Right cardiac atrium (tissue), 5 donors: ENCODE results near the gene FBXO40. TPM values are rescaled to one million over a fixed set of nuclear protein-coding genes. Genes with fewer than 3 reads are reported as not detected.
A peak's percentile ranks its signal among the peaks of the same experiment; 100 is the strongest.

ENCODE experiments used
- ATAC-seq, 2 donors: fragments of 200-7000 bp; cut with Tn5 transposase; one replicate each; pipeline versions ENCODE4 v1.8.0 to v1.9.1; 2020; ENCODE audit warnings: moderate library complexity in 2 of 2, mild to moderate bottlenecking in 1 of 2
- DNase-seq, 3 donors: peaks; one replicate each; pipeline ENCODE4 v3.0.0-alpha.2; 2020
- H3K27ac ChIP-seq: one replicate; pipeline ENCODE4 v1.5.1; 2013; ENCODE audit warnings: mild to moderate bottlenecking, low read length, control low read depth, moderate library complexity
- H3K27me3 ChIP-seq: one replicate; pipeline ENCODE4 v1.6.1; 2013; ENCODE audit not compliant: control insufficient read depth, insufficient read depth
- H3K4me1 ChIP-seq: one replicate; pipeline ENCODE4 v1.6.1; 2013; ENCODE audit warnings: low read length; ENCODE audit not compliant: control insufficient read depth, insufficient read depth
- H3K4me3 ChIP-seq: one replicate; pipeline ENCODE4 v1.5.1; 2013; ENCODE audit warnings: low read length, control low read depth
- H3K9me3 ChIP-seq: one replicate; pipeline ENCODE4 v1.6.1; 2013; ENCODE audit warnings: low read length; ENCODE audit not compliant: control insufficient read depth
- WGBS: extraction: QIAGEN DNeasy Blood & Tissue Kit; methylation state at CpG from one replicate; pipeline ENCODE4 v1.1.7; 2013; 5-methylcytosine and 5-hydroxymethylcytosine counted together
- intact Hi-C, 4 donors: fragments of 100-400 bp; cut with DNase I; formaldehyde crosslinking; loops; one replicate each; pipeline versions ENCODE4 v1.11.0 to v1.14.0; 2022 to 2023
- polyA plus RNA-seq: library from polyadenylated mRNA; stranded (reverse); fragments of 200-250 nt; gene quantifications from one replicate; pipeline ENCODE4 v1.2.3, GENCODE V29; 2013
- total RNA-seq, 4 donors: library from RNA; stranded (reverse); fragmentation: NEBNext Ultra II Directional; extraction: Animal tissue kit (Norgen Biotek cat#: 25700); gene quantifications; one replicate each; pipeline ENCODE4 v1.2.1, GENCODE V29; 2021
- donor health status: healthy with polysubstance abuse.
- donor health status: DM: no; HTN: yes; CAD: no.
- donor health status: DM: no; HTN: no; CAD: no.
- donor health status: DM: no; HTN: yes; CAD: no; lungs with severe emphysema.
- donor health status: DM: yes; HTN: yes; CAD: no.

The FBXO40 gene
- total and polyA plus RNA-seq, 5 donors: 72.1 to 258 (median 196) TPM

DNA sequence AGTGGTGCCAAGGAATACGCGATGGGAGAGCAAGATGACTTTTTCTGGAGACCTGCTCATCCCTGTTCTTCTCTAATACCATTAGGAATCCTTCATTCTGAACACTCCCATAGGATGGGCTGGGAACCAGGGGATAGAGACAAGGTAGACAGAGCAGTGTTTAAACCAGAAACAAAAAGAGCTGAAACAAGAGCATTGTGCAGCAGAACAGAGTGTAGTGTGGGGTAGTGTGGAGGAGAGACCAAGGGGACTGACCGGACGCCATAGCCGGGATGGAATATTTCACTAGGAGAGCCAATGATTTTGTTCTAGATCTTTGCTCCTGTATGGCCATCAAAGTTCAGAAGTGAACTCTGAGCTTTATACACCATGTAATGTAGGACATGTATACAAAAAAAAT, 51.9 kb downstream of the FBXO40 start:
- ATAC-seq (no peak), DNase-seq (no peak)
- H3K27ac ChIP-seq: no peak overlapping the region
- no peak overlapping the region for H3K4me3 ChIP-seq
- intact Hi-C loops: no loop called here
- H3K9me3 ChIP-seq: no peaks in the 10 kb centered on the region
- WGBS: 93% methylated on average over 5 of the region's 5 CpGs
- H3K4me1 ChIP-seq: peaks cover 3% of the 10 kb centered on the region
- no peaks in the 10 kb centered on the region for H3K27me3 ChIP-seq

DNA sequence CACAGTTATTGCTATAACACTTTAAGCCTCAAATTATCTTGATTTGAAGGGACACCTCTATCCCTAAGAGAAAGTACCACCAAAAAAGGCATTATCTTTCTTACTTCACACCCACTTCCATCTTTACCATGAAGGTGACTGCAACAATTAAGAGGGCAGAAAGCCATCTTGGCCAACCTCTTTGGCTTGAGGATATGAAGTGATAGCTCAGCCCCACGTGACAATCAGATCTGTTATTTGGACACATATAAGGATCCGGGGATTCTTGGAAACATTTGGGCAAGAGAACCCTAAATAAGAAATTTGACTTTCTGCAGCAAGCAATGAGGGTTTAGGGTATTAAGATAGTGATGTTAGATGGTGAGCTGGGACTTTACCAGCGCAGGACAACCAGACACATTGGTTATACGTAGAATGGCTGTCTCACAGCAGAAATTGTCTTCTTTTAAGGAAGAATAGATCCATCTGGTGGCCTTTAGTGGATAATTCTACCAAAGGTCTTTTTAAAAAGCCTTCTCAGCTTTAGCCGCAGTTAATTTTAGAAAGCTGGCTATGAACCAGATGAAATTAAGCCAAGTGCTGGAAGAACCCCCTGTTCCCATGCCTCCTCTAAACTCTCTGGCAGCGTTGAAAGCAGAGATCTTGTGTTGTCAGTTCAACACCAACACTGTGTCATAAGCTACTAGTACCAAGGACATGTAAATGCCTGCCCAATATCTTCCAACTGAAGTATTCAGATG, 55.2 kb downstream of the FBXO40 start:
- peaks cover 3% of the 10 kb centered on the region for H3K4me1 ChIP-seq
- ATAC-seq (peak; percentile 96 to 99), DNase-seq (no peak)
- intact Hi-C loops: no loop called here
- H3K4me3 ChIP-seq: no peak overlapping the region
- H3K27me3 ChIP-seq: no peaks in the 10 kb centered on the region
- peak overlapping the region; percentile 88 for H3K27ac ChIP-seq
- no peaks in the 10 kb centered on the region for H3K9me3 ChIP-seq
- whole genome bisulfite sequencing: 33% methylated on average over 6 of the region's 6 CpGs

- ATAC-seq (no peak), DNase-seq (no peak)
- intact Hi-C loops: no loop called here
- Histone ChIP-seq H3K4me3 (no peak overlapping the region), H3K27ac (no peak overlapping the region), H3K9me3 (no peaks in the 10 kb centered on the region), H3K4me1 (peaks cover 3% of the 10 kb centered on the region), H3K27me3 (no peaks in the 10 kb centered on the region)
Measured at GRCh38 chr3:121649645-121650044, 56.5 kb downstream of the FBXO40 start.

GRCh38 chr3:121651684-121652083, 58.5 kb downstream of the FBXO40 start:
- ATAC-seq: no peak
- Histone ChIP-seq H3K27me3 (no peaks in the 10 kb centered on the region), H3K4me3 (no peak overlapping the region), H3K27ac (no peak overlapping the region), H3K9me3 (no peaks in the 10 kb centered on the region), H3K4me1 (peaks cover 3% of the 10 kb centered on the region)
- no peak for DNase-seq
- intact Hi-C loops: no loop called here

DNA sequence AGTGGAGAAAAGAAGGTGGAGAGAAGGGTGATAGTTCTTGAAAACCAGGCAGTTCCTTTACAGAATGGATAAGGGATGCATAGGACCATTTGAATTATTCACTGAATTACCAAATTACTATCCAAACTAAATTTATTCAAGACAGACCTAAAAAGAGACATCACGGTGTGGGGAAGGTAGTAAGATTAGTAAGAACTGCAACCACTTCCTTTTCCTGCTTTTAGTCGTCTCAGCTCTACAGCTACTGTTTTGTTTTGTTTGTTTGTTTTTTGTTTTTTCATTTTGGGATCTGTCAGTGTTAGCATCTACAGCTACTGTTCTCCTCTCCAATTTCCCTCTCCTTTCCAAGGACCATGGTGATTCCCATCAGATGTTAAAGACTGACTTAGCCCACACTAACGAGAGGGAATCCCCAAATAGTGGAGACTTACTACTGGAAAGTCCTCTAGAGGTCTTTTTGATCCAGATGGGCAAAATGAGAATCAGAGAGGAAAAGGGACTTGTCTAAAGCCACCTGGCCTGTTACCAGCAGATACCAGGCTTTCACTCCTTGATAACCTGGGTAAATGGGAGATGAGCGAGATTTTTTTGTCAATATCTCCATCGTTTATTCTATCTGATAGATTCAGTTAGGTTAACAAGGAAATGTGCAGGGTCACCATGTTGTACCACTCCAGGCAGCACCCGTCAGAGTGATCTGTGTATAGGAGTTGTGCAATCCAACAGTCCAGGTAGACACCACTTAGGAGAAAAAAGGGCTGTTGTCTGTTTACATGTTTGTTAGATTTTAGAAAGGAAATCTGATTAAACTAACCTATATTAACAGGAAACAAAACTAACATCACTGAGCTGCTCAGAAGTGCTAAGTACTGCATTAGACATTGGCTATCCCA, 61.6 kb downstream of the FBXO40 start:
- no peak overlapping the region for H3K4me3 ChIP-seq
- H3K27me3 ChIP-seq: no peaks in the 10 kb centered on the region
- ATAC-seq: no peak
- 80% methylated on average over 6 of the region's 6 CpGs for WGBS
- no peaks in the 10 kb centered on the region for H3K9me3 ChIP-seq
- H3K4me1 ChIP-seq: peaks cover 10% of the 10 kb centered on the region
- intact Hi-C loops: no loop called here
- no peak overlapping the region for H3K27ac ChIP-seq
- no peak for DNase-seq

DNA sequence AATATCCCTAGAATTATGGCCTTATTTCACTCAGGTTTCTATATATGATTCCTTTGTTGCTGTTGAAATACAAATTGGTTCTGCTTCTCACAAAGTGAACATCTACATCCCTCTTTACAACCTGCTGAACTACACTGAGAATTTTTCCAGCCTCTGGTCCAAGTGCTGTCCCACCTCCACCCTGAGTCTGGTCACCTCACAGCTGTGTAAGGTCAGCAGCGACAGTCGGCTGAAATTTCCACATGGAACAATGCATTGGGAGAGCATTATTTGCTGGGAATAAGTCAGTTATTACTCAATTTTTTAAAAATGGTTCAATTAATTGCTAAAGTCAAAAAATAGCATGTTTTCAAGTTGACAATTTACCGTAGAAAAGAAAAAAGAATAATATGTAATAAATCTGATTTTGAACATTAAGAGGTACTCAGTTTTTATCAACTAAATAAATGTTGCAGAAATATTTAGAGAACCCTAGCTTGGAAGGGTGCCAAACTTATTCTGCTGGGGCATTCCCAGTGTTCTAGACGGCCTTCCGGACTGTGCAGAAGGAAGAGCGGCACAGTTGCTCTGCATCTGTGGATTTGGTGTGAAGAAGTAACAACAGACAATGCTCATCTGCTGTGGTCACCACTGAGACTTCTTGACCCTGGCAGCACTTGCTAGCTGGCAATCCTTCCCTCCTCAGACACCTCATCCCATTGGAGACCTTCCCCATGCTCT, 65.7 kb downstream of the FBXO40 start:
- H3K9me3 ChIP-seq: no peaks in the 10 kb centered on the region
- H3K27me3 ChIP-seq: no peaks in the 10 kb centered on the region
- 70% methylated on average over 6 of the region's 6 CpGs for WGBS
- DNase-seq (no peak), ATAC-seq (no peak)
- H3K4me3 ChIP-seq: no peak overlapping the region
- intact Hi-C loops: no loop called here
- H3K4me1 ChIP-seq: peaks cover 16% of the 10 kb centered on the region
- H3K27ac ChIP-seq: no peak overlapping the region

GRCh38 chr3:121659586-121659985, 66.4 kb downstream of the FBXO40 start:
- H3K27ac ChIP-seq: peak overlapping the region; percentile 57
- peaks cover 16% of the 10 kb centered on the region for H3K4me1 ChIP-seq
- H3K27me3 ChIP-seq: no peaks in the 10 kb centered on the region
- no peaks in the 10 kb centered on the region for H3K9me3 ChIP-seq
- ATAC-seq: no peak
- DNase-seq: no peak
- intact Hi-C loops: no loop called here
- H3K4me3 ChIP-seq: peak overlapping the region; percentile 26
- 85% methylated on average over 3 of the region's 3 CpGs for WGBS

DNA sequence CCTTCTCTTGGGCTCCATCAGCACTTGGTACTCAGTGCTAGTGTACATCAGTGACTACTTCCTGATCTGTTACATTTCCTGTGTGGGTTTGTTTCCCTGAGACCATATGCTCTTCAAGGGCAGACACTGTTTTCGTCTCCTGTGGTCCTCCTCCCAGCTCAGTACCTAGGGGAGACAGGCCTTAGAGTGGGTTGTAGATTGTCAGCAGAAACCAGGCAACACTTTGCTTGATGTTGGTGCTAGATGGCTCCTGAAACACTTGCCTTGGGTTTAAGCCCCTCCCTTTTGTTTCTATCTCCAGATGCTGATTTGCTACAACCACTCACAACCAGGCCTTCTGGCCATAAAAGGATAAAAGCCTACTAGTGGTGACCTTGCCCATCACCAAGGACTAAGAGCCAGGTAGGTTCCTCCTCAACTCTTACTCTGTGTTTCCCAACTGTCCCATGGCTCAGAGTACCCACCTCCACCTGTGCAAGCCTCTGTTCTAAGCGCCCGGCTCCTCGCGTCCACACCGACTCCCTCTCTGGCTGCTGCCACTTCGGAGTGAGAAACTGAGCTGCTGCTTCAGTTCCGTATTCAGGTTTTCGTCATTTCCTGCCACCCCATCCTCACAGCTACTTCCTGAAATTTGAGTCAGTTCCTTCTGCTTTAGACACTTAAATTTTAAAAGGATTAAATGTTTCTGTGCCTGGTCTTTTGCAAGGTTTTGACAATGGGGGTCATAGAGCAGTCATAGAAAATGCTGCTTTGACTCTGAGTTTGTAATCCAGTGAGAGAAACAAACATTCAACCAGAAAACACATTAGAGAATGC, 67.4 kb downstream of the FBXO40 start, which contains the start of gene HCLS1:
TSS of gene HCLS1 (minus strand) at position 548 of the 816 bp plus-strand sequence. CDS start 2,556 bp downstream, outside the sequence.
- ATAC-seq (peak; percentile 37 to 58), DNase-seq (peak; percentile 36 to 66 (median 62))
- Histone ChIP-seq H3K4me1 (peaks cover 16% of the 10 kb centered on the region), H3K27ac (peak within 1 kb of the TSS; percentile 57), H3K27me3 (no peaks in the 10 kb centered on the region), H3K9me3 (no peaks in the 10 kb centered on the region), H3K4me3 (peak within 1 kb of the TSS; percentile 26)
- WGBS: 61% methylated on average over 9 of the region's 9 CpGs
- intact Hi-C loops: no loop called here

GRCh38 chr3:121661376-121661775, 68.2 kb downstream of the FBXO40 start:
- Histone ChIP-seq H3K9me3 (no peaks in the 10 kb centered on the region), H3K4me1 (peaks cover 19% of the 10 kb centered on the region), H3K27me3 (no peaks in the 10 kb centered on the region), H3K4me3 (no peak overlapping the region), H3K27ac (peak overlapping the region; percentile 38)
- intact Hi-C loops: no loop called here
- DNase-seq (no peak), ATAC-seq (no peak)
- 93% methylated on average over 6 of the region's 6 CpGs for WGBS

- DNase-seq (no peak), ATAC-seq (no peak)
- H3K4me3 ChIP-seq: no peak overlapping the region
- H3K9me3 ChIP-seq: no peaks in the 10 kb centered on the region
- H3K4me1 ChIP-seq: peaks cover 19% of the 10 kb centered on the region
- intact Hi-C loops: no loop called here
- H3K27me3 ChIP-seq: no peaks in the 10 kb centered on the region
- peak overlapping the region; percentile 63 for H3K27ac ChIP-seq
Measured at GRCh38 chr3:121662742-121663141, 69.6 kb downstream of the FBXO40 start.
